K562 (cell line): ENCODE data around the gene TM4SF4. TPM values are rescaled to one million over a fixed set of nuclear protein-coding genes. Genes with fewer than 3 reads are reported as not detected.

Source experiments
- ATAC-seq: fragments of 200-7000 bp; cut with Tn5 transposase; 3 replicates; pipeline ENCODE4 v1.9.1; 2020; ENCODE audit warnings: moderate library complexity
- BruUV-seq: library from RNA; stranded (reverse); fragments of 400-500 nt; replicated peaks from 2 replicates; lab custom pipeline; 2021; lab: Mats Ljungman, UMichigan
- CTCF ChIA-PET: fragments of 300-600 bp; formaldehyde crosslinking; extraction: SDS; loops from one replicate; lab custom pipeline; 2021; ENCODE audit warnings: low intra/inter-chr PET ratio; lab: Yijun Ruan, JAX
- POLR2A ChIA-PET: fragments of 300-600, 350-650 bp; sonication (Branson Sonifier 250); formaldehyde crosslinking; extraction: SDS; loops from one replicate; lab custom pipeline; 2021; ENCODE audit warnings: antibody characterized with exemption, inconsistent platforms; lab: Yijun Ruan, JAX
- DNase-seq, 4 experiments: peaks; one replicate each; pipeline versions ENCODE4 v3.0.0 to v3.0.0-alpha.2; 2011 to 2018; ENCODE audit warnings: low spot score in 3 of 4, mixed read lengths in 3 of 4; ENCODE audit errors: extremely low read depth in 1 of 4
- FAIRE-seq: peaks from 2 replicates; lab custom pipeline; 2011; peaks lifted over from hg19 to GRCh38; lab: Jason Lieb, UNC
- H2AFZ ChIP-seq: 2 replicates; pipeline ENCODE4 v1.6.0; 2011; ENCODE audit warnings: low read depth, low read length, control low read depth, inconsistent platforms
- H3K27ac ChIP-seq: fragments of 200-600 bp; 3 replicates; pipeline ENCODE4 v1.8.0; 2011; ENCODE audit warnings: low read depth, mild to moderate bottlenecking, control low read depth, inconsistent platforms, low read length, moderate library complexity, mixed read lengths; ENCODE audit errors: extremely low read depth
- H3K27me3 ChIP-seq, 2 experiments: fragments of 300-600 bp in 1 of 2; 2 replicates in 1 of 2; 3 replicates in 1 of 2; pipeline versions ENCODE4 v1.6.0 to v1.8.0; 2011; ENCODE audit warnings: inconsistent platforms in 2 of 2, low read length in 2 of 2, mild to moderate bottlenecking in 1 of 2, mixed read lengths in 1 of 2, moderate library complexity in 1 of 2; ENCODE audit not compliant: control insufficient read depth in 2 of 2, insufficient read depth in 2 of 2
- H3K36me3 ChIP-seq: fragments of 300-600 bp; 3 replicates; pipeline ENCODE4 v1.8.0; 2011; ENCODE audit warnings: mild to moderate bottlenecking, low read length, inconsistent platforms; ENCODE audit not compliant: control insufficient read depth, insufficient read depth
- H3K4me1 ChIP-seq, 2 experiments: fragments of 200-600 bp in 1 of 2; replicated peaks in 1 of 2; 2 replicates in 1 of 2; 3 replicates in 1 of 2; pipeline versions ENCODE4 v1.5.1 to v1.8.0; 2011; ENCODE audit warnings: inconsistent platforms in 2 of 2, low read length in 2 of 2, mild to moderate bottlenecking in 1 of 2, mixed read lengths in 1 of 2, moderate library complexity in 1 of 2; ENCODE audit not compliant: control insufficient read depth in 2 of 2, insufficient read depth in 2 of 2
- H3K4me2 ChIP-seq: 2 replicates; pipeline ENCODE4 v1.6.1; 2011; ENCODE audit warnings: low read length, control low read depth, inconsistent platforms, mixed read lengths; ENCODE audit not compliant: insufficient read depth
- H3K4me3 ChIP-seq: fragments of 200-600 bp; sonication (generic), shearing (Covaris generic); 2 replicates; pipeline ENCODE4 v1.5.1; 2016; ENCODE audit warnings: control low read depth, inconsistent platforms
- H3K79me2 ChIP-seq: fragments of 200-600 bp; 3 replicates; pipeline ENCODE4 v1.8.0; 2011; ENCODE audit warnings: low read length, inconsistent platforms; ENCODE audit not compliant: control insufficient read depth, insufficient read depth
- H3K9ac ChIP-seq, 2 experiments: 2 replicates each; pipeline versions ENCODE4 v1.6.0 to v1.6.1; 2011; ENCODE audit warnings: low read depth in 2 of 2, low read length in 2 of 2, control low read depth in 1 of 2, inconsistent platforms in 1 of 2, mild to moderate bottlenecking in 1 of 2, mixed read lengths in 1 of 2; ENCODE audit not compliant: insufficient read depth in 1 of 2
- H3K9me1 ChIP-seq: one replicate; pipeline ENCODE4 v1.6.0; 2011; ENCODE audit warnings: inconsistent platforms, mild to moderate bottlenecking, low read length, moderate library complexity; ENCODE audit not compliant: control insufficient read depth, insufficient read depth
- H3K9me3 ChIP-seq: replicated peaks from 2 replicates; pipeline ENCODE4 v1.5.1; 2011; ENCODE audit warnings: low read depth, low read length, inconsistent platforms; ENCODE audit not compliant: control insufficient read depth, insufficient read depth
- H4K20me1 ChIP-seq: replicated peaks from 2 replicates; pipeline ENCODE4 v1.6.1; 2011; ENCODE audit warnings: low read length, inconsistent platforms, mixed read lengths; ENCODE audit not compliant: control insufficient read depth, insufficient read depth
- E2F3 ChIP-seq: fragments of 250-450 bp; sonication (Bioruptor Pico); IDR thresholded peaks from 2 replicates; pipeline ENCODE4 v1.4.0; 2020; ENCODE audit warnings: mild to moderate bottlenecking
- TBL1XR1 ChIP-seq, 2 experiments: IDR thresholded peaks; 2 replicates each; pipeline ENCODE4 v1.6.1; 2012; ENCODE audit warnings: improper control_type of control experiment in 2 of 2, low read length in 2 of 2, mild to moderate bottlenecking in 1 of 2
- UBTF ChIP-seq, 2 experiments: IDR thresholded peaks; 2 replicates each; pipeline ENCODE4 v1.6.1; 2012; ENCODE audit warnings: improper control_type of control experiment in 2 of 2, low read depth in 2 of 2, low read length in 2 of 2, borderline replicate concordance in 1 of 2
- ZNF436 ChIP-seq: fragments of 250-450, 450-650 bp; sonication (Bioruptor Pico); formaldehyde crosslinking; IDR thresholded peaks from 2 replicates; pipeline ENCODE4 v1.7.0; 2020; ENCODE audit warnings: mild to moderate bottlenecking
- WGBS: fragments of 100-300 bp; shearing (Covaris generic); methylation state at CpG from one replicate; pipeline ENCODE4 v1.1.6; 2016; ENCODE audit warnings: low coverage, mixed read lengths; ENCODE audit not compliant: insufficient coverage; ENCODE audit errors: missing lambda C conversion rate; 5-methylcytosine and 5-hydroxymethylcytosine counted together
- in situ Hi-C: fragments of 300-500 bp; cut with MboI; formaldehyde crosslinking; loops from 4 replicates; pipeline ENCODE4 v1.15.0; 2018; ENCODE audit warnings: inconsistent platforms, mixed read lengths
- intact Hi-C: fragments of 100-400 bp; cut with micrococcal nuclease; formaldehyde crosslinking; loops from 2 replicates; pipeline ENCODE4 v1.14.2; 2022
- polyA plus RNA-seq, 8 experiments: library from polyadenylated mRNA; depleted of rRNA in 4 of 8; stranded (reverse) in 5 of 8; unstranded in 3 of 8; fragments of >200 nt; fragmentation: Nextera tagmentation in 2 of 8; fragmentation: Illumina TruSeq in 1 of 8; extraction: Ambion mirVana in 2 of 8; extraction: Trizol in 1 of 8; gene quantifications; 2 replicates each; pipeline versions ENCODE4 v1.2.1 to v1.2.3, GENCODE V29; 2011 to 2014; ENCODE audit warnings: inconsistent platforms in 1 of 8, missing spikeins in 1 of 8
- total RNA-seq, 7 experiments: library from RNA; depleted of rRNA in 6 of 7; stranded (reverse); fragments of >200 nt in 6 of 7; fragmentation: Illumina TruSeq in 2 of 7; extraction: Trizol in 2 of 7; gene quantifications; 2 replicates each; pipeline versions ENCODE4 v1.2.1 to v1.2.3, GENCODE V29; 2011 to 2021; ENCODE audit warnings: low replicate concordance in 1 of 7

The TM4SF4 gene
- total and polyA plus RNA-seq, 9 of the 15 experiments (the other 6 are each of a cell fraction or from before 2014, with no cell fraction given), result 0.31 TPM; not detected in 8

GRCh38 chr3:149506965-149507364, 32.5 kb downstream of the TM4SF4 start:
- H3K9me1 ChIP-seq, result no peaks in the 10 kb centered on the region
- H3K4me2 ChIP-seq, result no peak overlapping the region
- TF ChIP-seq UBTF (IDR thresholded peaks at IDR 0.05; ENCODE audit: borderline replicate concordance in 1 of 2, low read depth in 2 of 2, low read length in 2 of 2), result no peak
- no peak for TF ChIP-seq ZNF436 (CRISPR knock-in tag)
- TF ChIP-seq TBL1XR1 (IDR thresholded peaks at IDR 0.05; ENCODE audit: low read length in 2 of 2), result no peak
- TF ChIP-seq E2F3 (CRISPR knock-in tag), result no peak
- no peak overlapping the region for H3K27ac ChIP-seq
- ChIA-PET CTCF (no interaction called here), POLR2A (no interaction called here)
- BruUV-seq, result no TSS peak
- no peaks in the 10 kb centered on the region for H3K36me3 ChIP-seq
- no peak for FAIRE-seq
- no peaks in the 10 kb centered on the region for H3K9me3 ChIP-seq
- H3K4me1 ChIP-seq, result no peaks in the 10 kb centered on the region
- DNase-seq, result no peak
- H3K79me2 ChIP-seq, result no peaks in the 10 kb centered on the region
- H4K20me1 ChIP-seq, result no peaks in the 10 kb centered on the region; the same call in 1 of the 2 replicates
- H3K9ac ChIP-seq, result no peak overlapping the region
- no peak for ATAC-seq
- H3K27me3 ChIP-seq, result peaks cover 0 to 24% of the 10 kb centered on the region in 2 experiments; a peak in 2 of 5 replicates
- H3K4me3 ChIP-seq, result no peak overlapping the region
- 0% methylated on average over 2 of the region's 2 CpGs for WGBS
- intact Hi-C loops (no loop called here), in situ Hi-C loops (no loop called here)
- no peak overlapping the region for H2AFZ ChIP-seq
